ENCODE results near the gene LTF. TPM values are rescaled to one million over a fixed set of nuclear protein-coding genes. Genes with fewer than 3 reads are reported as not detected.
A peak's percentile ranks its signal among the peaks of the same experiment; 100 is the strongest.

Gene LTF
- total and polyA plus RNA-seq, 2 of the 13 experiments (the other 11 are each of a cell fraction or from before 2014, with no cell fraction given): not detected

DNA sequence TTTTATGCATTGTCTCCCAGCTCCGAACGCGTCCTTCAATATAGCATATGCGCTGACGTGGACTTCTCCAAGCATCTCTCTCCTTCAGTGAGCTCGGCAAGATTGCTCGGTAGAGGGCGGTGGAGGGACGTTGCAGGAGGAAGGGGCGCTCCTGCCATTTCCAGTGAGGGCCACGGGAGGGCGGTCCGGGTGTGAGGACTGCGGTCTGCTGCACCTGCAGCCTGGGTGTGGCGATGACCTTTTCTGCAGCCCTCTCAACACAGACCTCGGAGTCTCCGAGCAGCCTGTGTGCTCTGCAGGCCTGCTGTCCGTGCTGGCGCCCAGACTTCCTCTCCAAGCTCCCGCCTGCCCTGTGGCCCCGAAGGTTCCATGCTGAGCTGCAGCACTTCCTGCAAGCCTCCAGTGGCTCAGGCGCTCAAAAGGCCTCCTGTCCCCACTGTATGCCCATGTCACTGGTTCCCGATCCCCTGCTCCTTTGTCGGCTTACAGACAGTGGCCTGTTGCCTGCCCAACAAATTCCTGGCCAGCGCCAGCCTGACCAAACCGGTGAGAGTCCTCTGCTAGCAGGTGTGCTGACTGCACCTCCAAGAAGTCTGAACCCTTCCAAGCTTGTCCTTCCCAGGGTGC, 24.1 kb upstream of the LTF start (continued):
- TF ChIP-seq AHDC1 (CRISPR knock-in tag; IDR thresholded peaks at IDR 0.05; ENCODE audit: borderline replicate concordance) (no peak), NFIB (CRISPR knock-in tag; IDR thresholded peaks at IDR 0.05; ENCODE audit: borderline replicate concordance) (no peak), RAD51 (IDR thresholded peaks at IDR 0.05; ENCODE audit: borderline replicate concordance) (no peak), ASH2L (IDR thresholded peaks at IDR 0.05; ENCODE audit: insufficient read length, low read depth, low read length) (no peak), ELF4 (CRISPR knock-in tag; IDR thresholded peaks at IDR 0.05; ENCODE audit: borderline replicate concordance) (no peak), ZNF205 (CRISPR knock-in tag; IDR thresholded peaks at IDR 0.05) (no peak), ISL2 (CRISPR knock-in tag; IDR thresholded peaks at IDR 0.05) (0 out of 2 replicates have a peak, but pooled peaks have one; percentile 28), ZNF326 (CRISPR knock-in tag; IDR thresholded peaks at IDR 0.05; ENCODE audit: borderline replicate concordance) (no peak), HHEX (CRISPR knock-in tag; IDR thresholded peaks at IDR 0.05) (no peak), MAFG (CRISPR knock-in tag; IDR thresholded peaks at IDR 0.05) (no peak), GATA4 (IDR thresholded peaks at IDR 0.05; ENCODE audit: borderline replicate concordance, low read depth) (no peak), MEIS1 (CRISPR knock-in tag; IDR thresholded peaks at IDR 0.05; ENCODE audit: borderline replicate concordance) (no peak), MYPOP (CRISPR knock-in tag; IDR thresholded peaks at IDR 0.05) (no peak), ZBTB7B (CRISPR knock-in tag; IDR thresholded peaks at IDR 0.05) (no peak)
- TF ChIP-seq, protein P1, sequence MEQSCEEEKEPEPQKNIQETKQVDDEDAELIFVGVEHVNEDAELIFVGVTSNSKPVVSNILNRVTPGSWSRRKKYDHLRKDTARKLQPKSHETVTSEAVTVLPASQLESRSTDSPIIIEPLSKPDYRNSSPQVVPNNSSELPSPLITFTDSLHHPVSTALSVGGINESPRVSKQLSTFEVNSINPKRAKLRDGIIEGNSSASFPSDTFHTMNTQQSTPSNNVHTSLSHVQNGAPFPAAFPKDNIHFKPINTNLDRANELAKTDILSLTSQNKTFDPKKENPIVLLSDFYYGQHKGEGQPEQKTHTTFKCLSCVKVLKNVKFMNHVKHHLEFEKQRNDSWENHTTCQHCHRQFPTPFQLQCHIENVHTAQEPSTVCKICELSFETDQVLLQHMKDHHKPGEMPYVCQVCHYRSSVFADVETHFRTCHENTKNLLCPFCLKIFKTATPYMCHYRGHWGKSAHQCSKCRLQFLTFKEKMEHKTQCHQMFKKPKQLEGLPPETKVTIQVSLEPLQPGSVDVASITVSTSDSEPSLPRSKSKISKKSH (CRISPR knock-in tag; IDR thresholded peaks at IDR 0.05; ENCODE audit: borderline replicate concordance): 0 out of 2 replicates have a peak, but pooled peaks have one; percentile 52
- TF ChIP-seq, protein P2, sequence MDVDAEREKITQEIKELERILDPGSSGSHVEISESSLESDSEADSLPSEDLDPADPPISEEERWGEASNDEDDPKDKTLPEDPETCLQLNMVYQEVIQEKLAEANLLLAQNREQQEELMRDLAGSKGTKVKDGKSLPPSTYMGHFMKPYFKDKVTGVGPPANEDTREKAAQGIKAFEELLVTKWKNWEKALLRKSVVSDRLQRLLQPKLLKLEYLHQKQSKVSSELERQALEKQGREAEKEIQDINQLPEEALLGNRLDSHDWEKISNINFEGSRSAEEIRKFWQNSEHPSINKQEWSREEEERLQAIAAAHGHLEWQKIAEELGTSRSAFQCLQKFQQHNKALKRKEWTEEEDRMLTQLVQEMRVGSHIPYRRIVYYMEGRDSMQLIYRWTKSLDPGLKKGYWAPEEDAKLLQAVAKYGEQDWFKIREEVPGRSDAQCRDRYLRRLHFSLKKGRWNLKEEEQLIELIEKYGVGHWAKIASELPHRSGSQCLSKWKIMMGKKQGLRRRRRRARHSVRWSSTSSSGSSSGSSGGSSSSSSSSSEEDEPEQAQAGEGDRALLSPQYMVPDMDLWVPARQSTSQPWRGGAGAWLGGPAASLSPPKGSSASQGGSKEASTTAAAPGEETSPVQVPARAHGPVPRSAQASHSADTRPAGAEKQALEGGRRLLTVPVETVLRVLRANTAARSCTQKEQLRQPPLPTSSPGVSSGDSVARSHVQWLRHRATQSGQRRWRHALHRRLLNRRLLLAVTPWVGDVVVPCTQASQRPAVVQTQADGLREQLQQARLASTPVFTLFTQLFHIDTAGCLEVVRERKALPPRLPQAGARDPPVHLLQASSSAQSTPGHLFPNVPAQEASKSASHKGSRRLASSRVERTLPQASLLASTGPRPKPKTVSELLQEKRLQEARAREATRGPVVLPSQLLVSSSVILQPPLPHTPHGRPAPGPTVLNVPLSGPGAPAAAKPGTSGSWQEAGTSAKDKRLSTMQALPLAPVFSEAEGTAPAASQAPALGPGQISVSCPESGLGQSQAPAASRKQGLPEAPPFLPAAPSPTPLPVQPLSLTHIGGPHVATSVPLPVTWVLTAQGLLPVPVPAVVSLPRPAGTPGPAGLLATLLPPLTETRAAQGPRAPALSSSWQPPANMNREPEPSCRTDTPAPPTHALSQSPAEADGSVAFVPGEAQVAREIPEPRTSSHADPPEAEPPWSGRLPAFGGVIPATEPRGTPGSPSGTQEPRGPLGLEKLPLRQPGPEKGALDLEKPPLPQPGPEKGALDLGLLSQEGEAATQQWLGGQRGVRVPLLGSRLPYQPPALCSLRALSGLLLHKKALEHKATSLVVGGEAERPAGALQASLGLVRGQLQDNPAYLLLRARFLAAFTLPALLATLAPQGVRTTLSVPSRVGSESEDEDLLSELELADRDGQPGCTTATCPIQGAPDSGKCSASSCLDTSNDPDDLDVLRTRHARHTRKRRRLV (CRISPR knock-in tag; IDR thresholded peaks at IDR 0.05): no peak

Data from HepG2 (cell line).